Adrenal gland (tissue), 5 donors: ENCODE data around the gene RNF43.

Experiments used
- CTCF ChIP-seq, 6 experiments: fragments of 450-650 bp in 4 of 6; fragments of 200-600 bp in 2 of 6; sonication (generic) in 1 of 6; IDR thresholded peaks; 1 replicate in 5 of 6; 2 replicates in 1 of 6; pipeline versions ENCODE4 v1.5.1 to v1.8.0; 2016 to 2021; ENCODE audit warnings: antibody characterized with exemption in 6 of 6, mild to moderate bottlenecking in 2 of 6, moderate library complexity in 1 of 6
- POLR2A ChIP-seq, 2 donors: fragments of 450-650 bp; IDR thresholded peaks; one replicate each; pipeline ENCODE4 v1.6.1; 2017; ENCODE audit warnings: antibody characterized with exemption in 2 of 2, mild to moderate bottlenecking in 2 of 2, moderate library complexity in 1 of 2
- donor health status: DM: no; HTN: no; CAD: no.

DNA sequence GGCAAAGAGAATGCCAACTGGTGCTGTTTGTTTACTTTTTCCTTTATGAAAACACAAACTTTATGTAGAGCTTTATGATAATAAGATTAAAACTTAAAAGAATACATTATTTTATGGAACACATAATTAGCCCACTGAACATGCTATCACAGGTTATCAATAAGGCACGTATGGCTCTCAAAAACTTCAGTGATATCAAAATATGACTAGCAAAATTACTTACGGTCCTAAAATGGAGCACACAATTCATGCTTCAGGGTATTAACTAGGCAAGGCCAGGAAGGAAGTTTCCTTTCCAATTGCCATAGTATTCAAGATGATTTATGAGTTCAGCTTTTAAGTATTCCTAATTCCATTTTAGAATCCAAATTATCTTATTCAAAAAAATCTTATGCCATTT, 3.6 kb downstream of the RNF43 start:
- TF ChIP-seq POLR2A (IDR thresholded peaks at IDR 0.05) (no peak), CTCF (IDR thresholded peaks at IDR 0.05) (no peak)
